ENCODE measurements around the gene ADPRM. TPM values are rescaled to one million over a fixed set of nuclear protein-coding genes. Genes with fewer than 3 reads are reported as not detected.

ADPRM gene
- total RNA-seq, 1 experiment from 2014 or later: 7.9 TPM

- Histone ChIP-seq H3K4me3 (replicated peaks in 1 of 2; ENCODE audit: low read depth in 1 of 2, low read length in 2 of 2) (no peak overlapping the region), H3K9ac (ENCODE audit: low read length) (no peak overlapping the region), H4K20me1 (ENCODE audit: insufficient read depth) (no peaks in the 10 kb centered on the region), H3K4me1 (ENCODE audit: control insufficient read depth in 1 of 2, insufficient read depth in 2 of 2, low read length in 2 of 2) (no peaks in the 10 kb centered on the region), H3K79me2 (ENCODE audit: insufficient read depth, low read length) (no peaks in the 10 kb centered on the region), H3K27ac (ENCODE audit: low read depth, low read length) (no peak overlapping the region), H3K36me3 (ENCODE audit: control insufficient read depth in 1 of 2, insufficient read depth in 2 of 2, low read length in 2 of 2) (peaks cover 18% of the 10 kb centered on the region in 2 experiments; a peak in 3 of 4 replicates), H3K9me3 (ENCODE audit: control insufficient read depth in 1 of 2, insufficient read depth in 1 of 2, low read depth in 1 of 2, low read length in 2 of 2) (no peaks in the 10 kb centered on the region), H3K9me2 (ENCODE audit: insufficient read depth) (no peaks in the 10 kb centered on the region), H2AFZ (ENCODE audit: low read depth, low read length, poor library complexity, severe bottlenecking) (no peak overlapping the region), H3K27me3 (ENCODE audit: insufficient read depth, low read length) (no peaks in the 10 kb centered on the region), H3K4me2 (ENCODE audit: low read length) (no peak overlapping the region)
- ATAC-seq (no peak), DNase-seq (ENCODE audit: low read depth, low spot score) (no peak)
- intact Hi-C loops (cut with micrococcal nuclease): no loop called here
- no peak for TF ChIP-seq SRF (IDR thresholded peaks at IDR 0.05; ENCODE audit: low read depth)
- no peak for TF ChIP-seq ZNF274 (IDR thresholded peaks at IDR 0.05; ENCODE audit: low read depth, low read length)
- no peak for TF ChIP-seq ZFX (IDR thresholded peaks at IDR 0.05)
- no peak for TF ChIP-seq ELF1 (IDR thresholded peaks at IDR 0.05; ENCODE audit: borderline replicate concordance, low read depth)
- TF ChIP-seq REST (IDR thresholded peaks at IDR 0.05; ENCODE audit: low read depth): no peak
- no peak for TF ChIP-seq ATF3 (IDR thresholded peaks at IDR 0.05)
- no peak for TF ChIP-seq POLR2AphosphoS5 (IDR thresholded peaks at IDR 0.05; ENCODE audit: low read depth, low read length)
- no peak for TF ChIP-seq ZBTB33 (IDR thresholded peaks at IDR 0.05; ENCODE audit: extremely low read depth, insufficient replicate concordance, low read length)
- TF ChIP-seq CTCF (IDR thresholded peaks at IDR 0.05 in 2 of 3, conservative IDR thresholded peaks at IDR 0.05 in 1 of 3; ENCODE audit: borderline replicate concordance in 1 of 3, insufficient read depth in 1 of 3, low read depth in 2 of 3, low read length in 2 of 3): no peak
- no peak for TF ChIP-seq CBX3 (IDR thresholded peaks at IDR 0.05; ENCODE audit: low read depth)
- TF ChIP-seq EZH2 (IDR thresholded peaks at IDR 0.05): no peak
- no peak for TF ChIP-seq EZH2phosphoT487 (IDR thresholded peaks at IDR 0.05; ENCODE audit: borderline replicate concordance)
- no peak for TF ChIP-seq MAX (IDR thresholded peaks at IDR 0.05)
- no peak for TF ChIP-seq POLR2A (IDR thresholded peaks at IDR 0.05; ENCODE audit: borderline replicate concordance, extremely low read depth, insufficient read depth, insufficient read length)
- no TSS peak for BruUV-seq (replicated peaks)
- POLR2A ChIA-PET: no interaction called here
- CTCF ChIA-PET: no interaction called here
- RAD21 ChIA-PET (ENCODE audit: low non-redundant PET in 1 of 2, low total read pairs in 2 of 2, uncharacterized antibody in 2 of 2, unreplicated experiment in 2 of 2): no interaction called here
Measured at GRCh38 chr17:10713318-10713717, 15.9 kb downstream of the ADPRM start.
